Measurements from ENCODE around the gene NAXE. TPM values are rescaled to one million over a fixed set of nuclear protein-coding genes. Genes with fewer than 3 reads are reported as not detected.

NAXE gene
- total RNA-seq, 1 experiment from 2014 or later = 96.6 TPM

DNA sequence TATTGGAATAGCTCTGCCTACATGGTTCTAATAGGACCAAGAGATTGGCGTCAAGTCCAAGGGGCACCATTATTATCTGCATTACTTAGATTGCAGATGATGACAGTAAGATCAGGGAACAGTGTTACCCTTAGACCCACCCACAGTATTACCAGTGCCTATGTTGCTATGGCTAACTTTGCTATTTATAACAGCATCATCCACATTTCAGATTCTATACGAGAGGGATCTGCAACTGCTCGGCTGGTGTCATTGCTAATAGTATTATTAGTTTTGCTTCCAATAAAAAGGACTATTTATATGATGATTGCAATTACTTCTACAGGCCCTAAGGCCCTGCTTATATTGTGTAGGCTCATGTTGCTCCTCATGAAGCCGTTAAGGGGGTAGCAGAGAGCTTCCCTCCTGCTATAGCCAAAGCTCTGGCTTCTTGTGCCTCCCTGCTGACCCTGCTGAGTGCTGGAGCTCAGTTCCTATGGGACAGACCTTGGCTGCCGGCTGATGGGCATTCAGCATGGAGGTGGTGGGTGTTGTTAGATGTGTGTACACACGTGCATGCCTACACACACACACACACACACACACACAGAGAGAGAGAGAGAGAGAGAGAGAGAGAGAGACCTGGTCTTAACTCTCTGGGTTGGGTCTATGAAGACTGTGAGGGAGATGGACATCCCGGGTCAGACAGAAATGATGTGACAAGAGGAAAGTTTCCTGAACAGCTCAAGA is 51.6 kb downstream of the NAXE start:
- Histone ChIP-seq H3K18ac (ENCODE audit: insufficient read length, low read depth, low read length) (no peak overlapping the region), H3K9ac (ENCODE audit: extremely low read depth, insufficient read length, low read length) (no peak overlapping the region), H2AK5ac (ENCODE audit: insufficient read length, low read length) (no peak overlapping the region), H3K23ac (ENCODE audit: insufficient read length, low read depth, low read length) (no peak overlapping the region), H3K14ac (ENCODE audit: insufficient read depth, low read length) (no peak overlapping the region), H3K56ac (ENCODE audit: insufficient read length, low read depth, low read length) (no peak overlapping the region), H2AFZ (ENCODE audit: low read length) (no peak overlapping the region), H2BK20ac (ENCODE audit: low read depth, low read length, poor library complexity, severe bottlenecking) (no peak overlapping the region), H2BK5ac (ENCODE audit: insufficient read length, low read length) (no peak overlapping the region), H4K5ac (ENCODE audit: insufficient read length, low read depth, low read length) (no peak overlapping the region), H2BK12ac (ENCODE audit: insufficient read length, low read depth, low read length) (no peak overlapping the region), H3K79me1 (ENCODE audit: insufficient read depth, low read depth, low read length, poor library complexity, severe bottlenecking) (no peaks in the 10 kb centered on the region), H3K9me3 (ENCODE audit: control insufficient read depth, low read depth, low read length) (no peaks in the 10 kb centered on the region), H3K79me2 (ENCODE audit: insufficient read depth, low read length) (no peaks in the 10 kb centered on the region), H3T11ph (ENCODE audit: low read length) (no peak overlapping the region), H4K91ac (ENCODE audit: insufficient read length, low read depth, low read length) (no peak overlapping the region), H3K4me1 (ENCODE audit: insufficient read depth, low read length) (peaks cover 4% of the 10 kb centered on the region; the same call in 1 of the 2 replicates), H3K4ac (ENCODE audit: low read depth, low read length) (no peak overlapping the region), H3K23me2 (ENCODE audit: insufficient read length, low read depth, low read length, poor library complexity, severe bottlenecking) (peaks cover 11% of the 10 kb centered on the region), H3K27ac (ENCODE audit: insufficient read length, low read depth, low read length) (no peak overlapping the region), H2BK120ac (ENCODE audit: low read depth, low read length, poor library complexity, severe bottlenecking) (no peak overlapping the region), H3K4me2 (ENCODE audit: insufficient read depth, insufficient read length, low read length) (peak overlapping the region; percentile 92), H2BK15ac (ENCODE audit: low read depth, low read length) (no peak overlapping the region), H4K20me1 (ENCODE audit: control insufficient read depth, insufficient read depth, insufficient read length) (no peaks in the 10 kb centered on the region), H4K8ac (replicated peaks; ENCODE audit: insufficient read length, low read depth, low read length) (no peak overlapping the region), H3K27me3 (ENCODE audit: insufficient read depth, low read length) (peaks cover 10% of the 10 kb centered on the region; the same call in 1 of the 2 replicates)
- WGBS (ENCODE audit: extremely low coverage, insufficient read length, low lambda C conversion rate) = no CpG with 5 or more reads among the region's 7 CpGs
- DNase-seq = no peak
- Mint-ChIP-seq H3K4me3 (peak overlapping the region in 1 of 2 experiments; percentile 82; a peak in 3 of 5 replicates), H3K4me1 (peaks cover 24 to 25% of the 10 kb centered on the region in 2 experiments), H3K27ac (no peak overlapping the region), H3K27me3 (ENCODE audit: low read depth) (peaks cover 96% of the 10 kb centered on the region), H3K9me3 (no peaks in the 10 kb centered on the region; a peak in 1 of 5 replicates), H3K36me3 (ENCODE audit: insufficient read depth in 1 of 3, low read depth in 3 of 3) (no peaks in the 10 kb centered on the region)
- TF ChIP-seq, protein P1, sequence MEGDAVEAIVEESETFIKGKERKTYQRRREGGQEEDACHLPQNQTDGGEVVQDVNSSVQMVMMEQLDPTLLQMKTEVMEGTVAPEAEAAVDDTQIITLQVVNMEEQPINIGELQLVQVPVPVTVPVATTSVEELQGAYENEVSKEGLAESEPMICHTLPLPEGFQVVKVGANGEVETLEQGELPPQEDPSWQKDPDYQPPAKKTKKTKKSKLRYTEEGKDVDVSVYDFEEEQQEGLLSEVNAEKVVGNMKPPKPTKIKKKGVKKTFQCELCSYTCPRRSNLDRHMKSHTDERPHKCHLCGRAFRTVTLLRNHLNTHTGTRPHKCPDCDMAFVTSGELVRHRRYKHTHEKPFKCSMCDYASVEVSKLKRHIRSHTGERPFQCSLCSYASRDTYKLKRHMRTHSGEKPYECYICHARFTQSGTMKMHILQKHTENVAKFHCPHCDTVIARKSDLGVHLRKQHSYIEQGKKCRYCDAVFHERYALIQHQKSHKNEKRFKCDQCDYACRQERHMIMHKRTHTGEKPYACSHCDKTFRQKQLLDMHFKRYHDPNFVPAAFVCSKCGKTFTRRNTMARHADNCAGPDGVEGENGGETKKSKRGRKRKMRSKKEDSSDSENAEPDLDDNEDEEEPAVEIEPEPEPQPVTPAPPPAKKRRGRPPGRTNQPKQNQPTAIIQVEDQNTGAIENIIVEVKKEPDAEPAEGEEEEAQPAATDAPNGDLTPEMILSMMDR (conservative IDR thresholded peaks at IDR 0.05) = no peak

All from H9 (cell line).